Adrenal gland (tissue), 12 donors: Measurements from ENCODE around the gene XIRP1. TPM values are rescaled to one million over a fixed set of nuclear protein-coding genes. Genes with fewer than 3 reads are reported as not detected.

Experiments
- DNase-seq, 7 donors: peaks; one replicate each; pipeline ENCODE4 v3.0.0-alpha.2; 2019 to 2020
- H3K27ac ChIP-seq, 5 donors: fragments of 200-600 bp; sonication (generic) in 4 of 5; 1 replicate in 3 of 5; 2 replicates in 2 of 5; pipeline versions ENCODE4 v1.5.1 to v1.8.0; 2016 to 2020; ENCODE audit warnings: mild to moderate bottlenecking in 1 of 5
- H3K27me3 ChIP-seq: fragments of 200-600 bp; 2 replicates; pipeline ENCODE4 v1.8.0; 2021
- H3K36me3 ChIP-seq, 2 donors: fragments of 200-600 bp; replicated peaks in 1 of 2; 1 replicate in 1 of 2; 2 replicates in 1 of 2; pipeline versions ENCODE4 v1.5.1 to v1.8.0; 2018 to 2022
- H3K4me1 ChIP-seq, 2 donors: fragments of 200-600 bp; replicated peaks in 1 of 2; 1 replicate in 1 of 2; 2 replicates in 1 of 2; pipeline versions ENCODE4 v1.5.1 to v1.8.0; 2018 to 2021
- H3K4me3 ChIP-seq, 4 donors: fragments of 200-600 bp; sonication (generic) in 3 of 4; one replicate each; pipeline ENCODE4 v1.5.1; 2016 to 2018
- H3K9me3 ChIP-seq, 3 donors: fragments of 200-600 bp; sonication (generic) in 1 of 3; replicated peaks in 1 of 3; 1 replicate in 2 of 3; 2 replicates in 1 of 3; pipeline versions ENCODE4 v1.5.1 to v1.8.0; 2016 to 2021
- POLR2A ChIP-seq, 2 donors: fragments of 450-650 bp; IDR thresholded peaks; one replicate each; pipeline ENCODE4 v1.6.1; 2017; ENCODE audit warnings: antibody characterized with exemption in 2 of 2, mild to moderate bottlenecking in 2 of 2, moderate library complexity in 1 of 2
- WGBS, 4 donors: extraction: QIAGEN DNeasy Blood & Tissue Kit in 2 of 4; methylation state at CpG; one replicate each; pipeline versions ENCODE4 v1.1.5 to v1.1.7; 2013 to 2017; 5-methylcytosine and 5-hydroxymethylcytosine counted together
- intact Hi-C, 2 donors: fragments of 100-400 bp; cut with DNase I; formaldehyde crosslinking; loops; one replicate each; pipeline versions ENCODE4 v1.14.1 to v1.15.0; 2022 to 2023
- polyA plus RNA-seq, 3 donors: library from polyadenylated mRNA; stranded (reverse); fragments of 200-250 nt in 2 of 3; fragments of 350-450 nt in 1 of 3; fragmentation: Illumina TruSeq in 1 of 3; extraction: RNeasy Lipid Tissue Mini Kit (QIAGEN cat#74804) in 1 of 3; gene quantifications; one replicate each; pipeline ENCODE4 v1.2.3, GENCODE V29; 2013 to 2014
- total RNA-seq, 9 donors: library from RNA; depleted of rRNA in 4 of 9; stranded (reverse); fragments of >200 nt in 4 of 9; fragments of 120-200 nt in 1 of 9; fragmentation: NEBNext Ultra II Directional in 1 of 9; extraction: Animal tissue kit (Norgen Biotek cat#: 25700) in 1 of 9; gene quantifications; one replicate each; pipeline versions ENCODE4 v1.1.0 to v1.2.4, GENCODE V29; 2013 to 2023
- TF ChIP-seq, protein P1 (sequence below), 6 experiments: fragments of 450-650 bp in 4 of 6; fragments of 200-600 bp in 2 of 6; sonication (generic) in 1 of 6; IDR thresholded peaks; 1 replicate in 5 of 6; 2 replicates in 1 of 6; pipeline versions ENCODE4 v1.5.1 to v1.8.0; 2016 to 2021; ENCODE audit warnings: antibody characterized with exemption in 6 of 6, mild to moderate bottlenecking in 2 of 6, moderate library complexity in 1 of 6
- donor health status: healthy with polysubstance abuse.
- donor health status: Bipolar disorder and iron deficiency.
- donor health status: DM: yes; HTN: yes; CAD: no.
- donor health status: DM: no; HTN: no; CAD: no.
- donor health status: DM: no; HTN: no; CAD: no.
- donor health status: DM: yes; HTN: yes; CAD: no.

XIRP1 gene
- total and polyA plus RNA-seq, 12 donors = under 0.01 to 0.48 (median 0.21) TPM; not detected in 6

GRCh38 chr3:39190281-39191025 lies 1.9 kb downstream of the XIRP1 start:
- WGBS, 4 donors = 64 to 91% (median 72%) methylated on average over 4 to 7 of the region's 7 CpGs
- Histone ChIP-seq H3K27me3 (no peaks in the 10 kb centered on the region), H3K27ac (no peak overlapping the region), H3K36me3 (no peaks in the 10 kb centered on the region), H3K9me3 (no peaks in the 10 kb centered on the region), H3K4me3 (no peak overlapping the region), H3K4me1 (no peaks in the 10 kb centered on the region)
- no peak for DNase-seq
- intact Hi-C loops = loop anchor here (5.0 to 10.0 kb wide), 2 partner anchors 76 to 97 kb away; no protein-coding TSS in a partner anchor
- TF ChIP-seq POLR2A (IDR thresholded peaks at IDR 0.05) = no peak
- TF ChIP-seq, protein P1, sequence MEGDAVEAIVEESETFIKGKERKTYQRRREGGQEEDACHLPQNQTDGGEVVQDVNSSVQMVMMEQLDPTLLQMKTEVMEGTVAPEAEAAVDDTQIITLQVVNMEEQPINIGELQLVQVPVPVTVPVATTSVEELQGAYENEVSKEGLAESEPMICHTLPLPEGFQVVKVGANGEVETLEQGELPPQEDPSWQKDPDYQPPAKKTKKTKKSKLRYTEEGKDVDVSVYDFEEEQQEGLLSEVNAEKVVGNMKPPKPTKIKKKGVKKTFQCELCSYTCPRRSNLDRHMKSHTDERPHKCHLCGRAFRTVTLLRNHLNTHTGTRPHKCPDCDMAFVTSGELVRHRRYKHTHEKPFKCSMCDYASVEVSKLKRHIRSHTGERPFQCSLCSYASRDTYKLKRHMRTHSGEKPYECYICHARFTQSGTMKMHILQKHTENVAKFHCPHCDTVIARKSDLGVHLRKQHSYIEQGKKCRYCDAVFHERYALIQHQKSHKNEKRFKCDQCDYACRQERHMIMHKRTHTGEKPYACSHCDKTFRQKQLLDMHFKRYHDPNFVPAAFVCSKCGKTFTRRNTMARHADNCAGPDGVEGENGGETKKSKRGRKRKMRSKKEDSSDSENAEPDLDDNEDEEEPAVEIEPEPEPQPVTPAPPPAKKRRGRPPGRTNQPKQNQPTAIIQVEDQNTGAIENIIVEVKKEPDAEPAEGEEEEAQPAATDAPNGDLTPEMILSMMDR (IDR thresholded peaks at IDR 0.05) = no peak

DNA sequence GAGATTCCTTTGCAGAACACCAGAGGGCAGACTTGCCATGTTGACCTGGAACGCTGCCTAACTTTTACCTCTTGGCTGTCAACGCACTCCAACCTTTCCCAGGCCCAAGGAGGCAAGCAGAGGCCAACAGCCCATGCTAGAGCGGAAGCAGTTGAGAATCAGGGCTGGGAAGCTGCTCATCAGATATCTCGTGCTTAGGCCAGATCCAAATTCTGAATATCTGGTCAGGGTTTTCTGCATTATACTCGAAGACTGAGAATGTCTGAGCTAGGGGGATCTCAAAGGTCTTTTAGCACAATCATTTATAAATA lies 2.5 kb downstream of the XIRP1 start:
- no peaks in the 10 kb centered on the region for H3K4me1 ChIP-seq
- no peaks in the 10 kb centered on the region for H3K27me3 ChIP-seq
- peak; percentile 68 to 89 (median 82) for DNase-seq
- intact Hi-C loops = loop anchor here (5.0 to 10.0 kb wide), 5 partner anchors 75 to 195 kb away; partner anchors contain the start of gene SLC25A38 (in 1 of the 2)
- H3K27ac ChIP-seq = no peak overlapping the region
- 17 to 29% (median 29%) methylated on average over 3 to 5 of the region's 5 CpGs for WGBS, 4 donors
- H3K36me3 ChIP-seq = no peaks in the 10 kb centered on the region
- H3K9me3 ChIP-seq = no peaks in the 10 kb centered on the region
- TF ChIP-seq, protein P1 (IDR thresholded peaks at IDR 0.05) = peak; percentile 78 to 85 (median 82)
- TF ChIP-seq POLR2A (IDR thresholded peaks at IDR 0.05) = no peak
- no peak overlapping the region for H3K4me3 ChIP-seq

DNA sequence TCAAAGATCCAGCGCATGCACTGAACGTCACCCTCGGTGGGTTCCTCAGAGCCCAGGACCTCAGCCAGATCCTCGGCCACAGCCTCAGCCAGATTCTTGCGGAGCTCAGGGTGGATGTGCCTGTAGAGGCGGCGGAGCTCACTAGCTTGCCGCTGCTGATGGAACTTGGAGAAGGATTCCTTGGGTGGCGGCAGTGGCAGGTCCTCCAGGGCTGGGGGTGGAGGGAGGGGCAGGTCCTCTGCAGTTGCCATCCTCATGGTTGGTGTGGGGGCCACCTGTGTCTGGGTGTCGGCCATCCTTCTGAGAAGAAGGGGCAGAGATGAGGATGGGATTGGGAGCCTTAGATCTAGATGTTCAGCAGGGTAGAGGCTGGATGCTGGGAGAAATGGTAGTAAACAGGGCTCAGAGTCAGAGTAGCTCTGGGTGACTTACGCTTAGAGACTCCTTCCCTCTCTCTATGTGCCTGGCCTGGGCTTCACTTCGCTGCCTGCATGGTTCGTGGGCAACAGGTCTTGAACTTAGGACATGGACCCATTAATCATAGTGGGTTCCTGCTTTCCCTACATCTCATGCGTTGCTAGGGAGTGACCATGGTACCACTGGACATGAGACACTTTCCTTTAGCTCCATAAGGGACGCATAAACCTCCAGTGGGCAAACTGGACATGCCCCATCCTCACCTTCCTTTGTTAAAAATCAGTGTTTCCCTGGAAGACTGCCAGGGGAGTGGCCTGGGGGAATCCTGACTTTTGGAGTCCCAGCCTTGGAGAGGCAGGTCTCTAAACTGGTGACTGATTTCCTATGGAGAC lies 3.0 kb downstream of the XIRP1 start:
- 72 to 80% (median 78%) methylated on average over 9 to 15 of the region's 15 CpGs for WGBS, 4 donors
- H3K9me3 ChIP-seq = no peaks in the 10 kb centered on the region
- no peaks in the 10 kb centered on the region for H3K27me3 ChIP-seq
- H3K27ac ChIP-seq = no peak overlapping the region
- no peaks in the 10 kb centered on the region for H3K4me1 ChIP-seq
- intact Hi-C loops = loop anchor here (5.0 to 10.0 kb wide), 3 partner anchors 103 to 195 kb away; partner anchors contain the start of gene SLC25A38 (in 1 of the 2)
- no peak for DNase-seq
- TF ChIP-seq, protein P1 (IDR thresholded peaks at IDR 0.05) = no peak
- TF ChIP-seq POLR2A (IDR thresholded peaks at IDR 0.05) = no peak
- H3K4me3 ChIP-seq = no peak overlapping the region
- H3K36me3 ChIP-seq = no peaks in the 10 kb centered on the region
